ENCODE results near the gene KLRG1. TPM values are rescaled to one million over a fixed set of nuclear protein-coding genes. Genes with fewer than 3 reads are reported as not detected.

Gene KLRG1
- total and polyA plus RNA-seq, 4 donors = 0.88 to 4.5 (median 3.5) TPM

DNA sequence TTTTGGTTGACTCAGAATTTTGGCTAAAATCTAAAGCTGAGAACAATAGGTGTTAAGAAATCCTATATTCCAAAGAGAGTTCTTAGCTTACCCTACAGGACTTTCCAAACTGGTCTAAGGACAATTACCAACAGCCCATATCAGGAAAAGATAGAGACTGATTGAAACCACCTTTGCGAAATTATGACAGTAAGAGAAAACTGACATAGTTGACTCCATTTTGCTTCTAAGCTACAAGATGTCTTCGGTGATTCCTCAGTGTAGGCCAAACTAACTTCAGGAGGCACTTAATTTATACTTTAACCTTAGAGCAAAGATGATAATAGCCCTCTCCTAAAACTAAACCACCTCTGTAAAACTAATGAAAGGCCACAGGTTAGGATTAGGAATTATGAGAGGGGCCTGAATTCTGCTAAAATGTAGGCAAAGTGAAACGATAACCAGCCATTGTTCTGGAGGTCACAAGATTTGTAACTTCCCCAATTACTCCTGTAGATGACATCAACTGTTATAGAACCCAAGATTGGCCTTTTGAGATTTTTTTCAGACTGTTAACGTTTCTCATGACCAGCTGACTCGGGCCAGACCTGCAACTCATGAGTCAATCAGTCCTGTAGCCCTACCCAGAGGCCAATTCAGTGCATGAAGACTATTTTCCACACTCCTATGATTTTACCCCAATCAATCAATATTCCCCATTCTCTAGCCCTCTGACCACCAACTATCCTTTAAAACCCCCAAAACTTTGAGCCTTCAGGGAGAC, 43.0 kb downstream of the KLRG1 start:
- H3K27ac ChIP-seq (ENCODE audit: low read depth in 1 of 2, low read length in 2 of 2) = no peak overlapping the region
- H3K4me3 ChIP-seq (ENCODE audit: low read length in 2 of 2) = no peak overlapping the region
- H3K4me1 ChIP-seq (ENCODE audit: control insufficient read depth in 1 of 2, insufficient read depth in 2 of 2, low read length in 2 of 2) = no peaks in the 10 kb centered on the region
- H3K27me3 ChIP-seq (ENCODE audit: control insufficient read depth in 1 of 2, insufficient read depth in 2 of 2, low read length in 1 of 2) = no peaks in the 10 kb centered on the region
- WGBS, 2 donors = 74 to 78% methylated on average over 5 of the region's 5 CpGs
- H3K9me3 ChIP-seq (ENCODE audit: control insufficient read depth, low read length) = no peaks in the 10 kb centered on the region
- DNase-seq = no peak
- intact Hi-C loops (cut with DNase I) = loop anchor here in 1 of 2 donors (5.0 to 10.0 kb wide), 2 partner anchors 75 to 488 kb away; partner anchors contain the start of gene CLEC4E
- no peak for ATAC-seq (ENCODE audit: low FRiP score)
- no peaks in the 10 kb centered on the region for H3K36me3 ChIP-seq (ENCODE audit: control insufficient read depth in 1 of 2, insufficient read depth in 2 of 2, low read length in 1 of 2)

- H3K27me3 ChIP-seq (ENCODE audit: control insufficient read depth in 1 of 2, insufficient read depth in 2 of 2, low read length in 1 of 2) = no peaks in the 10 kb centered on the region
- H3K9me3 ChIP-seq (ENCODE audit: control insufficient read depth, low read length) = no peaks in the 10 kb centered on the region
- 92 to 93% methylated on average over 2 of the region's 2 CpGs for WGBS, 2 donors
- H3K4me1 ChIP-seq (ENCODE audit: control insufficient read depth in 1 of 2, insufficient read depth in 2 of 2, low read length in 2 of 2) = no peaks in the 10 kb centered on the region
- H3K27ac ChIP-seq (ENCODE audit: low read depth in 1 of 2, low read length in 2 of 2) = no peak overlapping the region
- ATAC-seq (ENCODE audit: low FRiP score) (no peak), DNase-seq (no peak)
- intact Hi-C loops (cut with DNase I) = loop anchor here in 1 of 2 donors (5.0 to 10.0 kb wide), 2 partner anchors 76 to 489 kb away; partner anchors contain the start of gene CLEC4E
- no peak overlapping the region for H3K4me3 ChIP-seq (ENCODE audit: low read length in 2 of 2)
- no peaks in the 10 kb centered on the region for H3K36me3 ChIP-seq (ENCODE audit: control insufficient read depth in 1 of 2, insufficient read depth in 2 of 2, low read length in 1 of 2)
Observed at GRCh38 chr12:9033265-9033887, 44.0 kb downstream of the KLRG1 start.

GRCh38 chr12:9034095-9034494, 44.7 kb downstream of the KLRG1 start:
- WGBS, 2 donors = 93 to 96% methylated on average over 6 of the region's 6 CpGs
- H3K36me3 ChIP-seq (ENCODE audit: control insufficient read depth in 1 of 2, insufficient read depth in 2 of 2, low read length in 1 of 2) = no peaks in the 10 kb centered on the region
- H3K4me3 ChIP-seq (ENCODE audit: low read length in 2 of 2) = no peak overlapping the region
- no peak for DNase-seq
- no peaks in the 10 kb centered on the region for H3K4me1 ChIP-seq (ENCODE audit: control insufficient read depth in 1 of 2, insufficient read depth in 2 of 2, low read length in 2 of 2)
- no peaks in the 10 kb centered on the region for H3K27me3 ChIP-seq (ENCODE audit: control insufficient read depth in 1 of 2, insufficient read depth in 2 of 2, low read length in 1 of 2)
- intact Hi-C loops (cut with DNase I) = loop anchor here in 1 of 2 donors (5.0 to 10.0 kb wide), 2 partner anchors 77 to 489 kb away; partner anchors contain the start of gene CLEC4E
- H3K27ac ChIP-seq (ENCODE audit: low read depth in 1 of 2, low read length in 2 of 2) = no peak overlapping the region
- no peak for ATAC-seq (ENCODE audit: low FRiP score)
- no peaks in the 10 kb centered on the region for H3K9me3 ChIP-seq (ENCODE audit: control insufficient read depth, low read length)

- intact Hi-C loops (cut with DNase I) = loop anchor here in 1 of 2 donors (10.0 kb wide), 1 partner anchor 491 kb away; the partner anchor contains the start of gene CLEC4E
- H3K27ac ChIP-seq (ENCODE audit: low read depth in 1 of 2, low read length in 2 of 2) = no peak overlapping the region
- no peaks in the 10 kb centered on the region for H3K4me1 ChIP-seq (ENCODE audit: control insufficient read depth in 1 of 2, insufficient read depth in 2 of 2, low read length in 2 of 2)
- no peaks in the 10 kb centered on the region for H3K27me3 ChIP-seq (ENCODE audit: control insufficient read depth in 1 of 2, insufficient read depth in 2 of 2, low read length in 1 of 2)
- 36 to 44% methylated on average over 6 of the region's 6 CpGs for WGBS, 2 donors
- H3K9me3 ChIP-seq (ENCODE audit: control insufficient read depth, low read length) = no peaks in the 10 kb centered on the region
- no peaks in the 10 kb centered on the region for H3K36me3 ChIP-seq (ENCODE audit: control insufficient read depth in 1 of 2, insufficient read depth in 2 of 2, low read length in 1 of 2)
- DNase-seq (no peak), ATAC-seq (ENCODE audit: low FRiP score) (no peak)
- no peak overlapping the region for H3K4me3 ChIP-seq (ENCODE audit: low read length in 2 of 2)
Observed at GRCh38 chr12:9036227-9036626, 46.9 kb downstream of the KLRG1 start.

DNA sequence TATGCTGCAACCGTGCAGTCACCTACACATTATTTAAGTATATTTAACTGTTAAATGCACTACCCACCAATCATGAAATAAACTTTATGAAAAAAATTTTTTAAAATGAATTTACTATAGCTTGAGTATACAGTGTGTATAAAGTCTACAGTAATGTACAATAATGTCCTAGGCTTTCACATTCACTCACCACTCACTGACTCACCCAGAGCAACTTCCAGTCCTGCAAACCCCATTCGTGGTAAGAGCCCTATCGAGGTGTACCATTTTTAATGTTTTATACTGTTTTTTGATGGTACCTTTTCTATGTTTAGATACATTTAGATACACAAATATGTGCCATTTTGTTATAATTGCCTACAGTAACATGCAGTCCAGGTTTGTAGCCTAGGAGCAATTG, 48.1 kb downstream of the KLRG1 start:
- no peak overlapping the region for H3K27ac ChIP-seq (ENCODE audit: low read depth in 1 of 2, low read length in 2 of 2)

GRCh38 chr12:9039397-9039977, 50.1 kb downstream of the KLRG1 start:
- intact Hi-C loops (cut with DNase I) = loop anchor here in 1 of 2 donors (10.0 kb wide), 1 partner anchor 495 kb away; the partner anchor contains the start of gene CLEC4E
- Histone ChIP-seq H3K4me3 (ENCODE audit: low read length in 2 of 2) (no peak overlapping the region), H3K27ac (ENCODE audit: low read depth in 1 of 2, low read length in 2 of 2) (no peak overlapping the region), H3K9me3 (ENCODE audit: control insufficient read depth, low read length) (no peaks in the 10 kb centered on the region), H3K36me3 (ENCODE audit: control insufficient read depth in 1 of 2, insufficient read depth in 2 of 2, low read length in 1 of 2) (no peaks in the 10 kb centered on the region), H3K4me1 (ENCODE audit: control insufficient read depth in 1 of 2, insufficient read depth in 2 of 2, low read length in 2 of 2) (no peaks in the 10 kb centered on the region), H3K27me3 (ENCODE audit: control insufficient read depth in 1 of 2, insufficient read depth in 2 of 2, low read length in 1 of 2) (no peaks in the 10 kb centered on the region)
- 12 to 13% methylated on average over 3 of the region's 3 CpGs for WGBS, 2 donors
- ATAC-seq (ENCODE audit: low FRiP score) = peak; percentile 79
- no peak for DNase-seq

More for the DNA sequence above, 48.1 kb downstream of the KLRG1 start:
- ATAC-seq (ENCODE audit: low FRiP score) (no peak), DNase-seq (no peak)
- intact Hi-C loops (cut with DNase I) = loop anchor here in 1 of 2 donors (10.0 kb wide), 1 partner anchor 493 kb away; the partner anchor contains the start of gene CLEC4E
- no peaks in the 10 kb centered on the region for H3K27me3 ChIP-seq (ENCODE audit: control insufficient read depth in 1 of 2, insufficient read depth in 2 of 2, low read length in 1 of 2)
- H3K9me3 ChIP-seq (ENCODE audit: control insufficient read depth, low read length) = no peaks in the 10 kb centered on the region
- no peaks in the 10 kb centered on the region for H3K36me3 ChIP-seq (ENCODE audit: control insufficient read depth in 1 of 2, insufficient read depth in 2 of 2, low read length in 1 of 2)
- no peak overlapping the region for H3K4me3 ChIP-seq (ENCODE audit: low read length in 2 of 2)
- WGBS, 2 donors = 89 to 95% methylated on average over 3 of the region's 3 CpGs
- H3K4me1 ChIP-seq (ENCODE audit: control insufficient read depth in 1 of 2, insufficient read depth in 2 of 2, low read length in 2 of 2) = no peaks in the 10 kb centered on the region

- Histone ChIP-seq H3K27me3 (ENCODE audit: control insufficient read depth in 1 of 2, insufficient read depth in 2 of 2, low read length in 1 of 2) (no peaks in the 10 kb centered on the region), H3K4me3 (ENCODE audit: low read length in 2 of 2) (no peak overlapping the region), H3K4me1 (ENCODE audit: control insufficient read depth in 1 of 2, insufficient read depth in 2 of 2, low read length in 2 of 2) (no peaks in the 10 kb centered on the region), H3K9me3 (ENCODE audit: control insufficient read depth, low read length) (no peaks in the 10 kb centered on the region), H3K36me3 (ENCODE audit: control insufficient read depth in 1 of 2, insufficient read depth in 2 of 2, low read length in 1 of 2) (no peaks in the 10 kb centered on the region), H3K27ac (ENCODE audit: low read depth in 1 of 2, low read length in 2 of 2) (no peak overlapping the region)
- ATAC-seq (ENCODE audit: low FRiP score) = no peak
- no peak for DNase-seq
- WGBS, 2 donors = 74 to 76% methylated on average over 5 of the region's 5 CpGs
- intact Hi-C loops (cut with DNase I) = loop anchor here (5.0 to 10.0 kb wide), 3 partner anchors 88 to 496 kb away; partner anchors contain the start of genes MFAP5 (in 2 of the 2) and CLEC4E (in 1 of the 2)
Observed at GRCh38 chr12:9040484-9041186, 51.3 kb downstream of the KLRG1 start.

GRCh38 chr12:9041321-9041720, 52.0 kb downstream of the KLRG1 start:
- H3K4me3 ChIP-seq (ENCODE audit: low read length in 2 of 2) = no peak overlapping the region
- H3K27me3 ChIP-seq (ENCODE audit: control insufficient read depth in 1 of 2, insufficient read depth in 2 of 2, low read length in 1 of 2) = no peaks in the 10 kb centered on the region
- H3K36me3 ChIP-seq (ENCODE audit: control insufficient read depth in 1 of 2, insufficient read depth in 2 of 2, low read length in 1 of 2) = no peaks in the 10 kb centered on the region
- intact Hi-C loops (cut with DNase I) = loop anchor here (5.0 to 10.0 kb wide), 3 partner anchors 89 to 497 kb away; partner anchors contain the start of genes MFAP5 (in 2 of the 2) and CLEC4E (in 1 of the 2)
- DNase-seq = no peak
- H3K4me1 ChIP-seq (ENCODE audit: control insufficient read depth in 1 of 2, insufficient read depth in 2 of 2, low read length in 2 of 2) = no peaks in the 10 kb centered on the region
- whole genome bisulfite sequencing, 2 donors = 3 to 5% methylated on average over 1 of the region's 1 CpG
- H3K27ac ChIP-seq (ENCODE audit: low read depth in 1 of 2, low read length in 2 of 2) = no peak overlapping the region
- H3K9me3 ChIP-seq (ENCODE audit: control insufficient read depth, low read length) = no peaks in the 10 kb centered on the region
- ATAC-seq (ENCODE audit: low FRiP score) = no peak

Measured in aorta (tissue), 5 donors.